GM12891 (cell line): Measurements from ENCODE around the gene BTBD1.

ENCODE experiments used
- PAX5 ChIP-seq: IDR thresholded peaks from 2 replicates; pipeline ENCODE4 v1.6.1; 2011; ENCODE audit warnings: low read length, moderate library complexity, mild to moderate bottlenecking; ENCODE audit not compliant: insufficient read depth, severe bottlenecking
- POLR2A ChIP-seq: IDR thresholded peaks from 2 replicates; pipeline ENCODE4 v1.6.1; 2011; ENCODE audit warnings: low read depth, low read length, control low read depth
- POLR2AphosphoS5 ChIP-seq: IDR thresholded peaks from 2 replicates; pipeline ENCODE4 v1.6.1; 2011; ENCODE audit warnings: low read depth, low read length, control low read depth
- SPI1 ChIP-seq: IDR thresholded peaks from 2 replicates; pipeline ENCODE4 v1.6.1; 2011; ENCODE audit warnings: low read depth, low read length, control low read depth
- TAF1 ChIP-seq: IDR thresholded peaks from 2 replicates; pipeline ENCODE4 v1.6.1; 2011; ENCODE audit warnings: low read depth, low read length, control low read depth

DNA sequence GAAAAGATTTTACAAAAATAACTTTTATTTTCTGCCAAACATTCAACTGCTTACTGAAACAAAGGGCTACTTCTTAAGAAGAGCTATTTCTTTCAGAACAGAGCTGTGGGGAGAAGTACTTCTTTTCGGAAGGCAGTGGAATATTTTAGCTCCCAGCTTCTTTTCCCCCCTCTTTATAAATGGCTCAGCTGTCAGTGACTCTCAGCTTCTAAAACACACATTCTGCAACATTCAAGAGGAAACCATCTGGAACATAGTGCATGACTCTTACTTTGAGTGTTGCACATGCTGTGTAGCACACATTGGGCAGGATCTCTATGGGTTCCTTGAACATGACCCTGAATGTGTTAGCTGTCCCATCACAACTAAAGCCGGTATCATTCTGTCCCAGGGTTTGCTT is 48.6 kb downstream of the BTBD1 start:
- TF ChIP-seq POLR2A: no peak
- no peak for TF ChIP-seq POLR2AphosphoS5
- no peak for TF ChIP-seq TAF1
- no peak for TF ChIP-seq SPI1
- TF ChIP-seq PAX5: no peak
